SIG-M5 (cell line): ENCODE data around the gene RANBP17.
"Not testable (repeated sequence)": the region's sequence is repeated elsewhere in the genome, so short reads cannot be mapped to it uniquely, and the experiment has no call there.

Experiments used
- DNase-seq: peaks from one replicate; lab custom pipeline; 2025; lab: John Stamatoyannopoulos, UW

Gene RANBP17

GRCh38 chr5:170867825-170868224 is 6.0 kb downstream of the RANBP17 start:
- DNase-seq = no peak

- not testable (repeated sequence) for DNase-seq
Measured at GRCh38 chr5:170870390-170870789, 8.6 kb downstream of the RANBP17 start.

- no peak for DNase-seq
Measured at GRCh38 chr5:170874017-170874416, 12.2 kb downstream of the RANBP17 start.

- no peak for DNase-seq
Measured at GRCh38 chr5:170875811-170876210, 14.0 kb downstream of the RANBP17 start.

- DNase-seq = no peak
Measured at GRCh38 chr5:170880084-170880483, 18.3 kb downstream of the RANBP17 start.

- no peak for DNase-seq
Measured at GRCh38 chr5:170882345-170882744, 20.5 kb downstream of the RANBP17 start.

- DNase-seq = no peak
Measured at GRCh38 chr5:170885256-170885655, 23.4 kb downstream of the RANBP17 start.

GRCh38 chr5:170885809-170886208 is 24.0 kb downstream of the RANBP17 start:
- no peak for DNase-seq

GRCh38 chr5:170886210-170886894 is 24.5 kb downstream of the RANBP17 start:
- DNase-seq = no peak

- DNase-seq = no peak
Measured at GRCh38 chr5:170892196-170892595, 30.4 kb downstream of the RANBP17 start.

- DNase-seq = no peak
Measured at GRCh38 chr5:170894665-170895064, 32.8 kb downstream of the RANBP17 start.

GRCh38 chr5:170896779-170897178 is 35.0 kb downstream of the RANBP17 start:
- DNase-seq = no peak

GRCh38 chr5:170903075-170903474 is 41.3 kb downstream of the RANBP17 start:
- no peak for DNase-seq

- no peak for DNase-seq
Measured at GRCh38 chr5:170907758-170908157, 45.9 kb downstream of the RANBP17 start.

- DNase-seq = no peak
Measured at GRCh38 chr5:170913573-170913972, 51.8 kb downstream of the RANBP17 start.

- DNase-seq = no peak
Measured at GRCh38 chr5:170917113-170917512, 55.3 kb downstream of the RANBP17 start.

- no peak for DNase-seq
Measured at GRCh38 chr5:170920196-170920595, 58.4 kb downstream of the RANBP17 start.

GRCh38 chr5:170922331-170922730 is 60.5 kb downstream of the RANBP17 start:
- not testable (repeated sequence) for DNase-seq

- no peak for DNase-seq
Measured at GRCh38 chr5:170923910-170924620, 62.2 kb downstream of the RANBP17 start.

- not testable (repeated sequence) for DNase-seq
Measured at GRCh38 chr5:170935534-170936218, 73.9 kb downstream of the RANBP17 start.

GRCh38 chr5:170937072-170937471 is 75.3 kb downstream of the RANBP17 start:
- no peak for DNase-seq

GRCh38 chr5:170937914-170938313 is 76.1 kb downstream of the RANBP17 start:
- DNase-seq = no peak

- no peak for DNase-seq
Measured at GRCh38 chr5:170939178-170939577, 77.4 kb downstream of the RANBP17 start.
